HG02678 (cell line): ENCODE measurements around the gene ZNF280B.
"Not testable (repeated sequence)": the region's sequence is repeated elsewhere in the genome, so short reads cannot be mapped to it uniquely, and the experiment has no call there.

Experiments used
- ATAC-seq: cut with Tn5 transposase; IDR thresholded peaks from one replicate; pipeline ENCODE4 v1.9.1; 2021; ENCODE audit warnings: mild to moderate bottlenecking, moderate library complexity; ENCODE audit not compliant: unreplicated experiment

The ZNF280B gene

GRCh38 chr22:22510833-22511232 is 2.3 kb upstream of the ZNF280B start:
- ATAC-seq = not testable (repeated sequence)

GRCh38 chr22:22509912-22510311 is 1.4 kb upstream of the ZNF280B start:
- not testable (repeated sequence) for ATAC-seq

- no peak for ATAC-seq
These were observed 734 bp downstream of the ZNF280B start for GRCh38 chr22:22507743-22508273.

GRCh38 chr22:22506736-22507135 is 1.8 kb downstream of the ZNF280B start:
- ATAC-seq = no peak

GRCh38 chr22:22498267-22498666 is 10.3 kb downstream of the ZNF280B start:
- ATAC-seq = no peak

- not testable (repeated sequence) for ATAC-seq
These were observed 17.0 kb downstream of the ZNF280B start for GRCh38 chr22:22491589-22491988.

GRCh38 chr22:22488736-22489135 is 19.8 kb downstream of the ZNF280B start:
- no peak for ATAC-seq

GRCh38 chr22:22487869-22488597 is 20.5 kb downstream of the ZNF280B start:
- no peak for ATAC-seq

GRCh38 chr22:22487059-22487458 is 21.5 kb downstream of the ZNF280B start:
- no peak for ATAC-seq

GRCh38 chr22:22486132-22486899 is 22.2 kb downstream of the ZNF280B start:
- no peak for ATAC-seq

- no peak for ATAC-seq
These were observed 23.0 kb downstream of the ZNF280B start for GRCh38 chr22:22485524-22485923.

- no peak for ATAC-seq
These were observed 24.5 kb downstream of the ZNF280B start for GRCh38 chr22:22484023-22484422.

- ATAC-seq = no peak
These were observed 27.6 kb downstream of the ZNF280B start for GRCh38 chr22:22480940-22481339.

- no peak for ATAC-seq
These were observed 28.5 kb downstream of the ZNF280B start for GRCh38 chr22:22479999-22480532.

- no peak for ATAC-seq
These were observed 29.4 kb downstream of the ZNF280B start for GRCh38 chr22:22479116-22479515.

GRCh38 chr22:22478470-22478869 is 30.1 kb downstream of the ZNF280B start:
- ATAC-seq = no peak

- ATAC-seq = no peak
These were observed 33.8 kb downstream of the ZNF280B start for GRCh38 chr22:22474733-22475132.

GRCh38 chr22:22471104-22471503 is 37.4 kb downstream of the ZNF280B start:
- ATAC-seq = not testable (repeated sequence)

GRCh38 chr22:22469527-22469926 is 39.0 kb downstream of the ZNF280B start:
- ATAC-seq = no peak

GRCh38 chr22:22468794-22469469 is 39.6 kb downstream of the ZNF280B start:
- not testable (repeated sequence) for ATAC-seq

- no peak for ATAC-seq
These were observed 41.4 kb downstream of the ZNF280B start for GRCh38 chr22:22467112-22467511.
